ENCODE results near the gene LPIN1. TPM values are rescaled to one million over a fixed set of nuclear protein-coding genes. Genes with fewer than 3 reads are reported as not detected.

LPIN1 gene
- total and polyA plus RNA-seq, 2 of the 13 experiments (the other 11 are each of a cell fraction or from before 2014, with no cell fraction given) = 9.7 to 19.4 TPM

GRCh38 chr2:11837875-11838734, 91.7 kb downstream of the LPIN1 start (continued):
- TF ChIP-seq SNAPC4 (CRISPR knock-in tag; IDR thresholded peaks at IDR 0.05) (no peak), HNF1B (CRISPR knock-in tag; IDR thresholded peaks at IDR 0.05) (no peak), ATAD3A (CRISPR knock-in tag; IDR thresholded peaks at IDR 0.05) (no peak), ZNF510 (CRISPR knock-in tag; IDR thresholded peaks at IDR 0.05; ENCODE audit: low read depth) (no peak), SRSF1 (optimal IDR thresholded peaks at IDR 0.05; ENCODE audit: low read depth, low read length) (no peak), CENPBD1 (CRISPR knock-in tag; IDR thresholded peaks at IDR 0.05; ENCODE audit: borderline replicate concordance, low read depth) (no peak), ZBTB49 (CRISPR knock-in tag; IDR thresholded peaks at IDR 0.05; ENCODE audit: borderline replicate concordance) (no peak), ZNF563 (CRISPR knock-in tag; IDR thresholded peaks at IDR 0.05) (no peak), ZNF557 (CRISPR knock-in tag; IDR thresholded peaks at IDR 0.05) (no peak), ETV6 (CRISPR knock-in tag; conservative IDR thresholded peaks at IDR 0.05) (no peak), ZNF513 (CRISPR knock-in tag; conservative IDR thresholded peaks at IDR 0.05) (no peak), ARID5B (CRISPR knock-in tag; IDR thresholded peaks at IDR 0.05) (peak; percentile 25; the same call in 1 of the 2 replicates)
